ENCODE data around the gene TMED1. TPM values are rescaled to one million over a fixed set of nuclear protein-coding genes. Genes with fewer than 3 reads are reported as not detected.

The TMED1 gene
- total and polyA plus RNA-seq, 3 experiments from 2014 or later = 15.7 to 29.9 (median 16.6) TPM

- ChIA-PET POLR2A (no interaction called here), CTCF (interaction anchor here (3.3 kb wide), 1 partner anchor 65 kb away, joined by 9 read pairs; the partner anchor contains the start of gene DNM2)
- no peak overlapping the region for H3K27ac ChIP-seq (ENCODE audit: low read depth, low read length)
- no peaks in the 10 kb centered on the region for H3K9me3 ChIP-seq (ENCODE audit: low read length)
- DNase-seq = no peak
- no peaks in the 10 kb centered on the region for H3K4me1 ChIP-seq (ENCODE audit: insufficient read depth, low read length)
- peaks cover 0 to 5% (median 3%) of the 10 kb centered on the region in 3 donors for H3K4me1 Mint-ChIP-seq
- H3K9me3 Mint-ChIP-seq = no peaks in the 10 kb centered on the region
- no peaks in the 10 kb centered on the region for H3K27me3 Mint-ChIP-seq
- peaks cover 55% of the 10 kb centered on the region for H3K36me3 ChIP-seq (ENCODE audit: insufficient read depth, low read length)
- H3K27ac Mint-ChIP-seq = peak overlapping the region in 2 of 8 donors; percentile 63 to 79
- H3K36me3 Mint-ChIP-seq = peaks cover 11 to 82% (median 12%) of the 10 kb centered on the region in 3 donors
- no peak overlapping the region for H3K4me3 Mint-ChIP-seq
- no peak overlapping the region for H3K4me3 ChIP-seq (ENCODE audit: low read length)
- H3K27me3 ChIP-seq (ENCODE audit: insufficient read depth, low read length, poor library complexity, severe bottlenecking) = no peaks in the 10 kb centered on the region
Observed at GRCh38 chr19:10782795-10783194, 53.2 kb downstream of the TMED1 start.

Other genes starting within 250 kb of the TMED1 start
- not detected for gene AP1M2, start 248.9 kb downstream of the TMED1 start, total RNA-seq
- gene AP1M2, start 248.9 kb downstream of the TMED1 start, polyA plus RNA-seq = not detected
- gene SLC44A2, start 210.7 kb downstream of the TMED1 start, total RNA-seq = 10 to 100 TPM; 70.5 to 88.2 TPM
- 285 TPM for gene SLC44A2, start 210.7 kb downstream of the TMED1 start, polyA plus RNA-seq
- 100 to 1,000 TPM; 471 to 475 TPM for gene ILF3, start 181.9 kb downstream of the TMED1 start, total RNA-seq
- 100.0 TPM for gene ILF3, start 181.9 kb downstream of the TMED1 start, polyA plus RNA-seq
- gene QTRT1, start 134.8 kb downstream of the TMED1 start, total RNA-seq = 10 to 100 TPM; 76.1 to 80.1 TPM
- gene QTRT1, start 134.8 kb downstream of the TMED1 start, polyA plus RNA-seq = 32.2 TPM
- 100 to 1,000 TPM; 154 to 165 TPM for gene DNM2, start 118.1 kb downstream of the TMED1 start, total RNA-seq
- 105 TPM for gene DNM2, start 118.1 kb downstream of the TMED1 start, polyA plus RNA-seq
- gene C19orf38, start 12.2 kb upstream of the TMED1 start, total RNA-seq = under 1 TPM; 0.44 to 0.48 TPM
- gene C19orf38, start 12.2 kb upstream of the TMED1 start, polyA plus RNA-seq = not detected
- gene CARM1, start 35.3 kb upstream of the TMED1 start, total RNA-seq = 10 to 100 TPM; 69.2 to 71.3 TPM
- 0.51 TPM for gene CARM1, start 35.3 kb upstream of the TMED1 start, polyA plus RNA-seq
- 10 to 100 TPM; 25.5 to 33.7 TPM for gene YIPF2, start 92.4 kb upstream of the TMED1 start, total RNA-seq
- gene YIPF2, start 92.4 kb upstream of the TMED1 start, polyA plus RNA-seq = 15.9 TPM
- gene TIMM29, start 92.6 kb upstream of the TMED1 start, total RNA-seq = 10 to 100 TPM; 22.3 to 27.0 TPM
- 36.6 TPM for gene TIMM29, start 92.6 kb upstream of the TMED1 start, polyA plus RNA-seq
- gene SMARCA4, start 124.8 kb upstream of the TMED1 start, total RNA-seq = 100 to 1,000 TPM; 116 to 123 TPM
- gene SMARCA4, start 124.8 kb upstream of the TMED1 start, polyA plus RNA-seq = 38.7 TPM

Measured in CD8-positive, alpha-beta memory T cell (primary cell).